Tibial nerve (tissue), 4 donors: Measurements from ENCODE around the gene CCDC78.

Experiments used
- EP300 ChIP-seq, 2 donors: sonication (generic); formaldehyde crosslinking; IDR thresholded peaks; one replicate each; pipeline ENCODE4 v1.6.1; 2017; ENCODE audit warnings: antibody characterized with exemption in 2 of 2, mild to moderate bottlenecking in 1 of 2
- POLR2A ChIP-seq, 2 donors: fragments of 450-650 bp; IDR thresholded peaks; one replicate each; pipeline ENCODE4 v1.6.1; 2017; ENCODE audit warnings: antibody characterized with exemption in 2 of 2, mild to moderate bottlenecking in 2 of 2, moderate library complexity in 2 of 2
- TF ChIP-seq, protein P1 (sequence below), 5 experiments: fragments of 200-600 bp in 3 of 5; fragments of 450-650 bp in 2 of 5; sonication (generic) in 3 of 5; IDR thresholded peaks; one replicate each; pipeline ENCODE4 v1.5.1; 2016 to 2019; ENCODE audit warnings: antibody characterized with exemption in 5 of 5, mild to moderate bottlenecking in 3 of 5, moderate library complexity in 2 of 5

DNA sequence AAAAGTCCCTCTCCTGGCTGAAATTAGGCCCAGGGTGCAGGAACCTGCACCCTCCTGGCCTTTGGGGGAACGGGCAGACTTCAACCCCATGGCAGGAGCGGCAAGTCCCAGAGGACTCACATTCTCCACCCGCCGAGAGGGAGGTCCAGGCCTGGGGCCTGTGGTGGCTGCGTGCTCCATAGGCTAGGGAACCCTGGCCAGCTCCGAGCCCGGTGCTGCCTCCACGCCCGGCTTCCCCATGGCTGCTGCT is 130 bp downstream of the CCDC78 start:
- TF ChIP-seq, protein P1, sequence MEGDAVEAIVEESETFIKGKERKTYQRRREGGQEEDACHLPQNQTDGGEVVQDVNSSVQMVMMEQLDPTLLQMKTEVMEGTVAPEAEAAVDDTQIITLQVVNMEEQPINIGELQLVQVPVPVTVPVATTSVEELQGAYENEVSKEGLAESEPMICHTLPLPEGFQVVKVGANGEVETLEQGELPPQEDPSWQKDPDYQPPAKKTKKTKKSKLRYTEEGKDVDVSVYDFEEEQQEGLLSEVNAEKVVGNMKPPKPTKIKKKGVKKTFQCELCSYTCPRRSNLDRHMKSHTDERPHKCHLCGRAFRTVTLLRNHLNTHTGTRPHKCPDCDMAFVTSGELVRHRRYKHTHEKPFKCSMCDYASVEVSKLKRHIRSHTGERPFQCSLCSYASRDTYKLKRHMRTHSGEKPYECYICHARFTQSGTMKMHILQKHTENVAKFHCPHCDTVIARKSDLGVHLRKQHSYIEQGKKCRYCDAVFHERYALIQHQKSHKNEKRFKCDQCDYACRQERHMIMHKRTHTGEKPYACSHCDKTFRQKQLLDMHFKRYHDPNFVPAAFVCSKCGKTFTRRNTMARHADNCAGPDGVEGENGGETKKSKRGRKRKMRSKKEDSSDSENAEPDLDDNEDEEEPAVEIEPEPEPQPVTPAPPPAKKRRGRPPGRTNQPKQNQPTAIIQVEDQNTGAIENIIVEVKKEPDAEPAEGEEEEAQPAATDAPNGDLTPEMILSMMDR (IDR thresholded peaks at IDR 0.05) = no peak
- TF ChIP-seq EP300 (IDR thresholded peaks at IDR 0.05) (no peak), POLR2A (IDR thresholded peaks at IDR 0.05) (no peak)
